Fibroblast of lung (primary cell): ENCODE data around the gene COL27A1. TPM values are rescaled to one million over a fixed set of nuclear protein-coding genes. Genes with fewer than 3 reads are reported as not detected.

Experiments used
- DNase-seq, 2 donors: peaks; one replicate each; pipeline versions ENCODE4 v3.0.0 to v3.0.0-alpha.2; 2010; ENCODE audit warnings: low read depth in 2 of 2
- H2AFZ ChIP-seq: 2 replicates; pipeline ENCODE4 v1.5.1; 2012; ENCODE audit warnings: low read length, control low read depth, inconsistent platforms
- H3K27ac ChIP-seq: 2 replicates; pipeline ENCODE4 v1.5.1; 2011; ENCODE audit warnings: low read length, control low read depth; ENCODE audit not compliant: insufficient read depth
- H3K27me3 ChIP-seq: 2 replicates; pipeline ENCODE4 v1.5.1; 2011; ENCODE audit warnings: mild to moderate bottlenecking, low read length; ENCODE audit not compliant: control insufficient read depth, insufficient read depth
- H3K36me3 ChIP-seq: 2 replicates; pipeline ENCODE4 v1.5.1; 2011; ENCODE audit warnings: low read length; ENCODE audit not compliant: control insufficient read depth, insufficient read depth
- H3K4me1 ChIP-seq: 2 replicates; pipeline ENCODE4 v1.5.1; 2011; ENCODE audit warnings: low read length; ENCODE audit not compliant: control insufficient read depth, insufficient read depth; ENCODE audit errors: extremely low read depth
- H3K4me2 ChIP-seq: 2 replicates; pipeline ENCODE4 v1.5.1; 2011; ENCODE audit warnings: low read length, control low read depth; ENCODE audit not compliant: insufficient read depth; ENCODE audit errors: extremely low read depth
- H3K4me3 ChIP-seq, 4 experiments: fragments of 200-600 bp in 1 of 4; sonication (generic) in 1 of 4; replicated peaks in 1 of 4; 2 replicates each; pipeline ENCODE4 v1.5.1; 2011 to 2016; ENCODE audit warnings: low read length in 4 of 4, low read depth in 3 of 4, mild to moderate bottlenecking in 3 of 4, control low read depth in 2 of 4, inconsistent platforms in 1 of 4, mixed read lengths in 1 of 4; ENCODE audit not compliant: insufficient read depth in 1 of 4; ENCODE audit errors: control extremely low read depth in 1 of 4
- H3K79me2 ChIP-seq: 2 replicates; pipeline ENCODE4 v1.5.1; 2012; ENCODE audit warnings: mild to moderate bottlenecking, low read length, inconsistent platforms; ENCODE audit not compliant: control insufficient read depth, insufficient read depth
- H3K9ac ChIP-seq: 2 replicates; pipeline ENCODE4 v1.5.1; 2011; ENCODE audit warnings: mild to moderate bottlenecking, low read length, control low read depth; ENCODE audit not compliant: insufficient read depth
- H3K9me3 ChIP-seq: 2 replicates; pipeline ENCODE4 v1.5.1; 2012; ENCODE audit warnings: low read depth, low read length; ENCODE audit not compliant: control insufficient read depth, insufficient read depth
- H4K20me1 ChIP-seq: 2 replicates; pipeline ENCODE4 v1.5.1; 2011; ENCODE audit warnings: low read length; ENCODE audit not compliant: control insufficient read depth, insufficient read depth; ENCODE audit errors: extremely low read depth
- CTCF ChIP-seq, 2 donors: IDR thresholded peaks in 1 of 2; conservative IDR thresholded peaks in 1 of 2; 1 replicate in 1 of 2; 2 replicates in 1 of 2; pipeline ENCODE4 v1.5.1; 2011 to 2012; ENCODE audit warnings: low read length in 2 of 2, control low read depth in 1 of 2, inconsistent platforms in 1 of 2, low read depth in 1 of 2, mild to moderate bottlenecking in 1 of 2
- EZH2 ChIP-seq: IDR thresholded peaks from 2 replicates; pipeline ENCODE4 v1.5.1; 2012; ENCODE audit warnings: low read length, control low read depth, mild to moderate bottlenecking; ENCODE audit errors: missing control alignments
- polyA plus RNA-seq, 2 donors: library from polyadenylated mRNA; depleted of rRNA in 1 of 2; stranded (reverse) in 1 of 2; unstranded in 1 of 2; fragments of >200 nt; gene quantifications; 2 replicates each; pipeline ENCODE4 v1.2.1, GENCODE V29; 2011 to 2012; ENCODE audit warnings: missing spikeins in 1 of 2
- total RNA-seq: library from RNA; depleted of rRNA; stranded (reverse); fragments of >200 nt; gene quantifications from 2 replicates; pipeline ENCODE4 v1.2.1, GENCODE V29; 2014

Gene COL27A1
- total and polyA plus RNA-seq, 2 donors (not counting 1 experiment from before 2014, with no cell fraction given) = 2.4 to 5.4 TPM

- no peaks in the 10 kb centered on the region for H3K9me3 ChIP-seq
- peaks cover 24% of the 10 kb centered on the region for H3K4me1 ChIP-seq
- H3K27me3 ChIP-seq = no peaks in the 10 kb centered on the region
- H2AFZ ChIP-seq = no peak overlapping the region
- H3K36me3 ChIP-seq = peaks cover 2% of the 10 kb centered on the region
- no peak for TF ChIP-seq EZH2
- no peak for TF ChIP-seq CTCF (conservative IDR thresholded peaks at IDR 0.05 in 1 of 2, IDR thresholded peaks at IDR 0.05 in 1 of 2; ENCODE audit: low read depth in 1 of 2, low read length in 2 of 2)
- DNase-seq = no peak
- H4K20me1 ChIP-seq = no peaks in the 10 kb centered on the region
- H3K4me3 ChIP-seq = no peak overlapping the region
- no peak overlapping the region for H3K27ac ChIP-seq
- H3K9ac ChIP-seq = no peak overlapping the region
- no peak overlapping the region for H3K4me2 ChIP-seq
- no peaks in the 10 kb centered on the region for H3K79me2 ChIP-seq
These were observed 74.0 kb downstream of the COL27A1 start for GRCh38 chr9:114229295-114229694.

GRCh38 chr9:114230068-114230467 is 74.7 kb downstream of the COL27A1 start:
- no peak overlapping the region for H3K9ac ChIP-seq
- H3K79me2 ChIP-seq = no peaks in the 10 kb centered on the region
- H3K4me1 ChIP-seq = peaks cover 17% of the 10 kb centered on the region
- H3K36me3 ChIP-seq = peaks cover 2% of the 10 kb centered on the region
- H3K4me3 ChIP-seq = no peak overlapping the region
- H3K4me2 ChIP-seq = no peak overlapping the region
- H3K27ac ChIP-seq = no peak overlapping the region
- no peak overlapping the region for H2AFZ ChIP-seq
- H3K9me3 ChIP-seq = no peaks in the 10 kb centered on the region
- no peaks in the 10 kb centered on the region for H3K27me3 ChIP-seq
- DNase-seq = no peak
- H4K20me1 ChIP-seq = no peaks in the 10 kb centered on the region
- no peak for TF ChIP-seq CTCF (conservative IDR thresholded peaks at IDR 0.05 in 1 of 2, IDR thresholded peaks at IDR 0.05 in 1 of 2; ENCODE audit: low read depth in 1 of 2, low read length in 2 of 2)
- TF ChIP-seq EZH2 = no peak

GRCh38 chr9:114231273-114231672 is 75.9 kb downstream of the COL27A1 start:
- Histone ChIP-seq H3K9ac (no peak overlapping the region), H3K27me3 (no peaks in the 10 kb centered on the region), H4K20me1 (no peaks in the 10 kb centered on the region), H3K4me3 (no peak overlapping the region), H3K79me2 (no peaks in the 10 kb centered on the region), H3K27ac (no peak overlapping the region), H3K9me3 (no peaks in the 10 kb centered on the region), H2AFZ (no peak overlapping the region), H3K4me1 (peaks cover 5% of the 10 kb centered on the region), H3K36me3 (peaks cover 2% of the 10 kb centered on the region), H3K4me2 (no peak overlapping the region)
- TF ChIP-seq CTCF (conservative IDR thresholded peaks at IDR 0.05 in 1 of 2, IDR thresholded peaks at IDR 0.05 in 1 of 2; ENCODE audit: low read depth in 1 of 2, low read length in 2 of 2) (no peak), EZH2 (no peak)
- DNase-seq = no peak
